KMS-11 (cell line): ENCODE measurements around the gene NUDT22.

Experiments used
- H2AFZ ChIP-seq: fragments of 200-600 bp; sonication (generic); 2 replicates; pipeline ENCODE4 v1.6.1; 2016; ENCODE audit warnings: antibody characterized with exemption, mixed run types, low read depth
- H3K27ac ChIP-seq: fragments of 200-600 bp; sonication (generic); 2 replicates; pipeline ENCODE4 v1.6.1; 2016; ENCODE audit warnings: mild to moderate bottlenecking, mixed run types
- H3K27me3 ChIP-seq: fragments of 200-600 bp; sonication (generic); 2 replicates; pipeline ENCODE4 v1.6.1; 2017; ENCODE audit warnings: mild to moderate bottlenecking, low read depth, mixed run types, moderate library complexity; ENCODE audit not compliant: insufficient read depth
- H3K36me3 ChIP-seq: fragments of 200-600 bp; sonication (generic); 2 replicates; pipeline ENCODE4 v1.6.1; 2017; ENCODE audit warnings: mild to moderate bottlenecking, mixed run types; ENCODE audit not compliant: insufficient read depth
- H3K4me1 ChIP-seq: fragments of 200-600 bp; sonication (generic); 2 replicates; pipeline ENCODE4 v1.6.1; 2016; ENCODE audit warnings: mild to moderate bottlenecking, low read depth, mixed run types; ENCODE audit not compliant: poor library complexity, severe bottlenecking
- H3K4me2 ChIP-seq: fragments of 200-600 bp; sonication (generic); 2 replicates; pipeline ENCODE4 v1.7.0; 2016; ENCODE audit warnings: mild to moderate bottlenecking, mixed run types
- H3K4me3 ChIP-seq: fragments of 200-600 bp; sonication (generic); IDR thresholded peaks from 2 replicates; pipeline ENCODE4 v1.6.1; 2017; ENCODE audit warnings: low read depth, low read length, mixed read lengths; ENCODE audit not compliant: insufficient read depth
- H3K79me2 ChIP-seq: fragments of 200-600 bp; sonication (generic); 2 replicates; pipeline ENCODE4 v1.6.1; 2016; ENCODE audit warnings: low read depth, mixed run types; ENCODE audit not compliant: insufficient read depth
- H3K9ac ChIP-seq: fragments of 200-600 bp; sonication (generic); 2 replicates; pipeline ENCODE4 v1.6.1; 2016; ENCODE audit warnings: mild to moderate bottlenecking, mixed run types
- H4K20me1 ChIP-seq: fragments of 200-600 bp; sonication (generic); 2 replicates; pipeline ENCODE4 v1.6.1; 2016; ENCODE audit warnings: mild to moderate bottlenecking, mixed run types; ENCODE audit not compliant: insufficient read depth
- CTCF ChIP-seq: fragments of 200-600 bp; sonication (generic); conservative IDR thresholded peaks from 2 replicates; pipeline ENCODE4 v1.6.1; 2017; ENCODE audit warnings: low read depth, mild to moderate bottlenecking, antibody characterized with exemption, low read length, moderate library complexity, mixed read lengths

NUDT22 gene

GRCh38 chr11:64255135-64256128, 29.4 kb downstream of the NUDT22 start:
- Histone ChIP-seq H3K4me2 (no peak overlapping the region), H3K79me2 (no peaks in the 10 kb centered on the region), H3K4me3 (no peak overlapping the region), H3K27ac (no peak overlapping the region), H3K9ac (no peak overlapping the region), H3K27me3 (no peaks in the 10 kb centered on the region), H4K20me1 (no peaks in the 10 kb centered on the region), H3K36me3 (no peaks in the 10 kb centered on the region), H3K4me1 (peaks cover 6% of the 10 kb centered on the region), H2AFZ (no peak overlapping the region)
- TF ChIP-seq CTCF = no peak

GRCh38 chr11:64256300-64256699, 30.2 kb downstream of the NUDT22 start:
- Histone ChIP-seq H3K9ac (no peak overlapping the region), H4K20me1 (no peaks in the 10 kb centered on the region), H3K27ac (no peak overlapping the region)

GRCh38 chr11:64258356-64258755, 32.3 kb downstream of the NUDT22 start:
- Histone ChIP-seq H3K9ac (no peak overlapping the region), H3K36me3 (no peaks in the 10 kb centered on the region)

More at GRCh38 chr11:64256300-64256699, 30.2 kb downstream of the NUDT22 start:
- Histone ChIP-seq H3K4me1 (peaks cover 6% of the 10 kb centered on the region), H2AFZ (no peak overlapping the region), H3K4me2 (no peak overlapping the region), H3K79me2 (no peaks in the 10 kb centered on the region), H3K36me3 (no peaks in the 10 kb centered on the region), H3K4me3 (no peak overlapping the region), H3K27me3 (no peaks in the 10 kb centered on the region)
- TF ChIP-seq CTCF = no peak

GRCh38 chr11:64258946-64259532, 33.0 kb downstream of the NUDT22 start:
- Histone ChIP-seq H3K79me2 (no peaks in the 10 kb centered on the region), H3K27ac (no peak overlapping the region), H2AFZ (no peak overlapping the region), H4K20me1 (no peaks in the 10 kb centered on the region), H3K4me3 (no peak overlapping the region), H3K9ac (no peak overlapping the region), H3K4me1 (no peaks in the 10 kb centered on the region), H3K36me3 (no peaks in the 10 kb centered on the region), H3K27me3 (no peaks in the 10 kb centered on the region), H3K4me2 (no peak overlapping the region)
- TF ChIP-seq CTCF = no peak

More at GRCh38 chr11:64258356-64258755, 32.3 kb downstream of the NUDT22 start:
- Histone ChIP-seq H4K20me1 (no peaks in the 10 kb centered on the region), H3K4me3 (no peak overlapping the region), H3K4me1 (no peaks in the 10 kb centered on the region), H3K27me3 (no peaks in the 10 kb centered on the region), H3K79me2 (no peaks in the 10 kb centered on the region), H2AFZ (no peak overlapping the region), H3K4me2 (no peak overlapping the region), H3K27ac (no peak overlapping the region)
- no peak for TF ChIP-seq CTCF
